Nephron (organoid): Measurements from ENCODE around the gene PIP5K1A.

Source experiments
- H3K27ac Mint-ChIP-seq, 3 experiments: 2 replicates each; pipeline ENCODE4 v1.8.0; 2020; ENCODE audit warnings: mixed read lengths in 3 of 3, mild to moderate bottlenecking in 2 of 3, moderate library complexity in 1 of 3
- H3K27me3 Mint-ChIP-seq: 2 replicates; pipeline ENCODE4 v1.8.0; 2021; ENCODE audit warnings: low read depth, mild to moderate bottlenecking, moderate library complexity, mixed read lengths
- H3K36me3 Mint-ChIP-seq: 2 replicates; pipeline ENCODE4 v1.8.0; 2020; ENCODE audit warnings: low read depth, mixed read lengths
- H3K4me1 Mint-ChIP-seq: 2 replicates; pipeline ENCODE4 v1.8.0; 2020; ENCODE audit warnings: mixed read lengths
- H3K4me3 Mint-ChIP-seq, 3 experiments: 2 replicates each; pipeline ENCODE4 v1.8.0; 2020; ENCODE audit warnings: mild to moderate bottlenecking in 3 of 3, mixed read lengths in 3 of 3, moderate library complexity in 2 of 3
- H3K9me3 Mint-ChIP-seq: 2 replicates; pipeline ENCODE4 v1.8.0; 2020; ENCODE audit warnings: mixed read lengths
- TF ChIP-seq, protein P1 (sequence below), 3 experiments: fragments of 200-600 bp; sonication (generic); IDR thresholded peaks; one replicate each; pipeline ENCODE4 v1.5.0; 2021; ENCODE audit warnings: antibody characterized with exemption in 3 of 3; ENCODE audit not compliant: unreplicated experiment in 3 of 3

PIP5K1A gene

DNA sequence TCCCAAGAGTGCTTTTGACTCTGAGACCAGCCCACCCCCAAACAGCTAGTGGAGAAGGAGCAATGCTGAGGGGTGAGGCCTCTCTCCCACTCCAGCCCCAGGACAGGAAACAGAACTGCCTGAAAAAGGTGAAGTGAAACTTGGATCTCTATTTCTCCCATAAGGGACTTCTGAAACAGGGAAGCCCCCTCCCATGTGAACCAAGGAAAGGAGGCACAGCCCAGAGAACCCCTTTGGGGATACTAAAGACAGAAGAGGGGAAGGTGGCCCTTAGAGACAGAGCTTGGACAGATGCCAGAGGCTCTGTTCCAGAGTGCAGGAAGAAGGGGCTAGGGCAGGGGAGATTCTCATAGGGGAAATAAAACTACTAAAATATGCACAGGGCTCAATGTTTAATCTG lies 39.0 kb upstream of the PIP5K1A start:
- H3K4me3 Mint-ChIP-seq, result no peak overlapping the region
- H3K4me1 Mint-ChIP-seq, result peaks cover 5% of the 10 kb centered on the region
- H3K27ac Mint-ChIP-seq, result peak overlapping the region in 1 of 3 experiments; percentile 37
- TF ChIP-seq, protein P1, sequence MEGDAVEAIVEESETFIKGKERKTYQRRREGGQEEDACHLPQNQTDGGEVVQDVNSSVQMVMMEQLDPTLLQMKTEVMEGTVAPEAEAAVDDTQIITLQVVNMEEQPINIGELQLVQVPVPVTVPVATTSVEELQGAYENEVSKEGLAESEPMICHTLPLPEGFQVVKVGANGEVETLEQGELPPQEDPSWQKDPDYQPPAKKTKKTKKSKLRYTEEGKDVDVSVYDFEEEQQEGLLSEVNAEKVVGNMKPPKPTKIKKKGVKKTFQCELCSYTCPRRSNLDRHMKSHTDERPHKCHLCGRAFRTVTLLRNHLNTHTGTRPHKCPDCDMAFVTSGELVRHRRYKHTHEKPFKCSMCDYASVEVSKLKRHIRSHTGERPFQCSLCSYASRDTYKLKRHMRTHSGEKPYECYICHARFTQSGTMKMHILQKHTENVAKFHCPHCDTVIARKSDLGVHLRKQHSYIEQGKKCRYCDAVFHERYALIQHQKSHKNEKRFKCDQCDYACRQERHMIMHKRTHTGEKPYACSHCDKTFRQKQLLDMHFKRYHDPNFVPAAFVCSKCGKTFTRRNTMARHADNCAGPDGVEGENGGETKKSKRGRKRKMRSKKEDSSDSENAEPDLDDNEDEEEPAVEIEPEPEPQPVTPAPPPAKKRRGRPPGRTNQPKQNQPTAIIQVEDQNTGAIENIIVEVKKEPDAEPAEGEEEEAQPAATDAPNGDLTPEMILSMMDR (IDR thresholded peaks at IDR 0.05; ENCODE audit: unreplicated experiment in 3 of 3), result no peak
- H3K36me3 Mint-ChIP-seq, result peaks cover 31% of the 10 kb centered on the region
- H3K27me3 Mint-ChIP-seq, result no peaks in the 10 kb centered on the region
- H3K9me3 Mint-ChIP-seq, result no peaks in the 10 kb centered on the region

DNA sequence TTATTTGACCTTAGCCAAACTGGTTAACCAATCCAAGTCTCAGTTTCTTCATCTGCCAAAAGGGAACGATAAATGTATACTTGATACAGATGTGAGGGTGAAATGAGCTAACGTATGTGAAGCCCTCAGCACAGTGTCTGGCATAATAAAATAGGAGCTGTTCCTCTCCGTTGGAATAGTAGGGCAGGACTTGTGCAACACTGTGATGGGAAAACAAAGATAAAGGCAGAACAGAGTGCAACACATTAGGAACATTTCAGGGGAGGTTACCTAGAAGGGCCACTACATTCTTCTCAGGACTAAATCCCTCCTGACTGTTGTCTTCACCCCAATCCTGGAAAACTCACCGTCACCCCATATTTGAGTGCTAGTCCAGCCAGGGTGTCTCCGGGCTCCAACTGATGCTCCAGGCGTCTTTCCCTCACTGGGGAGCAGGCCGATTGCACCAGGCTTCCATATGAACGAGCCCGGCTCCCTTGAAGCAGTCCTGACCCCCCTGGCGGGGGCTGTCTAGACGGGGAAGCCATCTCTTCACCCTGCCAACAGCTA lies 33.5 kb upstream of the PIP5K1A start:
- H3K9me3 Mint-ChIP-seq, result no peaks in the 10 kb centered on the region
- H3K4me3 Mint-ChIP-seq, result peak overlapping the region; percentile 94 to 97 (median 95)
- H3K27ac Mint-ChIP-seq, result peak overlapping the region; percentile 97 to 99 (median 98)
- no peaks in the 10 kb centered on the region for H3K27me3 Mint-ChIP-seq
- peaks cover 28% of the 10 kb centered on the region for H3K36me3 Mint-ChIP-seq
- TF ChIP-seq, protein P1 (IDR thresholded peaks at IDR 0.05; ENCODE audit: unreplicated experiment in 3 of 3), result no peak
- peaks cover 18% of the 10 kb centered on the region for H3K4me1 Mint-ChIP-seq

GRCh38 chr1:151165281-151165737 lies 33.0 kb upstream of the PIP5K1A start:
- peaks cover 28% of the 10 kb centered on the region for H3K36me3 Mint-ChIP-seq
- H3K4me3 Mint-ChIP-seq, result peak overlapping the region; percentile 94 to 97 (median 95)
- peaks cover 18% of the 10 kb centered on the region for H3K4me1 Mint-ChIP-seq
- H3K27me3 Mint-ChIP-seq, result no peaks in the 10 kb centered on the region
- TF ChIP-seq, protein P1 (IDR thresholded peaks at IDR 0.05; ENCODE audit: unreplicated experiment in 3 of 3), result no peak
- no peaks in the 10 kb centered on the region for H3K9me3 Mint-ChIP-seq
- peak overlapping the region; percentile 97 to 99 (median 98) for H3K27ac Mint-ChIP-seq

DNA sequence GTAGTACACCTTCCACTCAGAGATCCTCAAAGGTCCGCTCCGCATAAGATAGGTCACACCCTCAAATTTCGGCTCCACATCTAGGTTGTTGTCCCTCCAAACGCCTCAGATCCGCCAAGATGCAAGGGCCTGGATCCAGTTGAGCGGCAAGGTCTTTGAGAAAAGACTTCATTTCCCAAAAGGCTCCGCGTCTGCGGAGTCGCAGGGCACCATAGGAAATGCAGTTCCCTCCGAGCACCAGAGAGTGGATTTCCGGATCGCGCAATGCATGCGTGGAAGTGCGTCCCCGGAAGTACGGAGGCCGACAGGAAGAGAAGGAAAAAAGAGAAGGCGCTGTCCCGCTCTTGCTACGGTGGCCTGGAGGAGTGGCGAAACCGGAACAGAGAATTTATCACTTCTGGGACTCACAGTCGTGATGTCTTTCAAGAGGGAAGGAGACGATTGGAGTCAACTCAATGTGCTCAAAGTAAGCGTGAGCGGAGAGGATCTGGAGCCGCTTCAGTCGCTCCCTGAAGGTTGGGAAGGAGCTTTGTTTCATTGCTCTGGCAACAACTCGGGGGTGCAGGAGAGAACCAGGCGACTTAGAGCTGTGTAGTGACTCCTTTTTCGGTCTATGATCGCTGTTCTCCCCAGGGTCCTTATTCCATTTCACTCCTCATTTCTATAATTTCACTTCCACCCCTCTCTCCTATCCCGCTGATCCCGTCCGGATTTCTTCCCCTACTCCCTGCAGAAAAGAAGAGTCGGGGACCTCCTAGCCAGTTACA lies 32.4 kb upstream of the PIP5K1A start, which contains the start of the genes LYSMD1 and SCNM1:
TSS of gene LYSMD1 (minus strand) at position 165 of the 767 bp plus-strand sequence. CDS start 644 bp downstream, outside the sequence.
TSS of gene SCNM1 (plus strand) at position 407 of the 767 bp plus-strand sequence. CDS start at position 416, 9 bp downstream.
- peak within 1 kb of the TSS; percentile 97 to 99 (median 98) for H3K27ac Mint-ChIP-seq
- H3K27me3 Mint-ChIP-seq, result no peaks in the 10 kb centered on the region
- H3K36me3 Mint-ChIP-seq, result peaks cover 27% of the 10 kb centered on the region
- TF ChIP-seq, protein P1 (IDR thresholded peaks at IDR 0.05; ENCODE audit: unreplicated experiment in 3 of 3), result no peak
- peak within 1 kb of the TSS; percentile 94 to 97 (median 95) for H3K4me3 Mint-ChIP-seq
- H3K4me1 Mint-ChIP-seq, result peaks cover 18% of the 10 kb centered on the region
- H3K9me3 Mint-ChIP-seq, result no peaks in the 10 kb centered on the region

DNA sequence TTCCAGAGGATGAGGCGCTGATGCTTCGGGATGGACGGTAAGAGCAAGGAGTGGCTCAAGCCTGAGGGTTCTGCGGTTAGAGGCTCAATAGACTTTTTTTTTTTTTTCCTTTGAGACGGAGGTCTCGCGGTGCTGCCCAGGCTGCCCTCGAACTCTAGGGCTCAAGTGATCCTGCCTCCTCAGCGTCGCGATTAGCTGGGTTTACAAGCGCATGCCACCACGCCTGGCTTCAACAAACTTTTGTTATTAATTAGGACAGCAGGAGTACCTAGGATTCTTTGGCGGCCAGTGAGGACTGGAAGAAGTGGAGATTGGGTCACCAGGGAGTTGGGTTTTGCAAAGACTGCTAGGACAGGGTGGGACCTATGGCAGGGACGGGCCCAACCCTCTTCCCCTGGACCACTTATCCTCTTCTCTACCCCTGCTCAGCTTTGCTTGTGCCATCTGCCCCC lies 31.8 kb upstream of the PIP5K1A start:
- Mint-ChIP-seq H3K27ac (peak overlapping the region; percentile 97 to 99 (median 98)), H3K36me3 (peaks cover 27% of the 10 kb centered on the region), H3K9me3 (no peaks in the 10 kb centered on the region), H3K4me1 (peaks cover 18% of the 10 kb centered on the region), H3K4me3 (peak overlapping the region; percentile 94 to 97 (median 95)), H3K27me3 (no peaks in the 10 kb centered on the region)
- TF ChIP-seq, protein P1 (IDR thresholded peaks at IDR 0.05; ENCODE audit: unreplicated experiment in 3 of 3), result no peak
